Suppressor macrophage treated with lipopolysaccharide for 1 hour (primary cell): ENCODE measurements around the gene WBP2NL.
A peak's percentile ranks its signal among the peaks of the same experiment; 100 is the strongest.

Experiments
- DNase-seq, 3 donors: peaks; one replicate each; pipeline ENCODE4 v3.0.0-alpha.2; 2020 to 2022

The WBP2NL gene

DNA sequence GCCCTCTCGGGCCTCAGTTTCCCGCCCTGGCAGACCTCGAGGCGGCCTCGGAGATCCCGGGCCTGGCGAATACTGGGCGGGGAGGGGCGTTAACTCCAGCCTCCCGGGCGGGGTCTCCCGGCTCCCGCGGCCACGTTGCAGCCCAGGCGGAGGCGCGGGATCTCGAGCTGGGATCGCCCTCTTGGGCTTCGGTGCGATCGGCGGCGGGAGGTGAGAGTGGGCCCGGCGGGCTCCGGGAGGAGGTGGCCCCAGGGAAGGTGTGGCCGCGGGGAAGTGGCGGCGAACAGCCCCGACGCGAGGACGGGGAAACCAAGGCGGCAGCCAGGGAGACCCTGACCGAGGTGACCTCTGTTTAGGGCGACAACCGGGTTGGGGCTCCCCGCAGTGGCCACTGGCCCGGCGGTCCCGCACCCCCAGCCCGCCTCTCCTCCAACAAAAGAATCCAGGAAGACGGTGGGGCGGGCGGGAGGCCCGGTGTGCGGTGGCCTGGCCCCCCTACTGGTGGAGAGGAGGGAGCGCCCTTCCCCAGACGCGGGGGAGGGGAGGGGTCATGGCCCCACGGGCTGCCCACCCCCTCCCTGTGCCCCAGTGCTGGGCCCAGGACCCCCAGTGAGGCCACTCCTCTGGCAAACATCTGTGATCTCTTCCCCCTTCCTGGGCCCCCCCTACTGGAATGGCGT lies 75.7 kb downstream of the WBP2NL start, which contains the start of gene PHETA2:
PHETA2 (plus strand) TSS at position 117 of the 680 bp plus-strand sequence. CDS start 3,046 bp downstream, outside the sequence.
- DNase-seq = peak; percentile 23 to 68 (median 44)

GRCh38 chr22:42074846-42075676 lies 76.5 kb downstream of the WBP2NL start:
- no peak for DNase-seq

DNA sequence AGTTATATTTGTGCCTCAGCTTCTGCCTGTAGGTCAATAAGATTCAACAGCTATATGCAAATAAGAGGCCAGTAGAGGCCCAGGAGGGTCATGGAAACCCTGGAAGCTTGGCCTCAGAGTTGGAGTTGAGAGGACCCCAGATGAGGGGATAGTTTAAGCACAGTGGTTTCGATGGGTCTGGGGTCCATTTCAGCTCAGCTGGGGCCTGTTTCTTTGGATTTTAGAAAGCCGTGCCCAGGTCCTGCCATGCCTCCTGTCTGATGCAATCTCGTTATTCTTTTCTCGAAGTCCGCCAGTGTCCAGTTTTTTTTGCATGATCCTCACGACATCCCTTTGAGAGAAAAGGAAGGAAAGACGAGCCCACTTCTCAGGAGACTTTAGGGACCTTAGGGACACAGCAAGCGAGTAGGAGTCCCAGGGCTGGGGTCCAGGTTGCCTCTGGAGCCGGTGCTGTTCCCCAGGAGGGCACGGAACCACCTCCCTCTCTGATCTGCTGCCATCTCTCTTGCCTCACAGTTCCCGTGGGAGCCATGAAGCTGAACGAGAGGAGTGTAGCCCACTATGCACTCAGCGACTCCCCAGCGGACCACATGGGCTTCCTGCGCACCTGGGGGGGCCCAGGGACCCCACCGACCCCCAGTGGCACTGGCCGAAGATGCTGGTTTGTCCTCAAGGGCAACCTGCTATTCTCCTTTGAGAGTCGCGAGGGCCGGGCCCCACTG lies 78.3 kb downstream of the WBP2NL start:
- no peak for DNase-seq

DNA sequence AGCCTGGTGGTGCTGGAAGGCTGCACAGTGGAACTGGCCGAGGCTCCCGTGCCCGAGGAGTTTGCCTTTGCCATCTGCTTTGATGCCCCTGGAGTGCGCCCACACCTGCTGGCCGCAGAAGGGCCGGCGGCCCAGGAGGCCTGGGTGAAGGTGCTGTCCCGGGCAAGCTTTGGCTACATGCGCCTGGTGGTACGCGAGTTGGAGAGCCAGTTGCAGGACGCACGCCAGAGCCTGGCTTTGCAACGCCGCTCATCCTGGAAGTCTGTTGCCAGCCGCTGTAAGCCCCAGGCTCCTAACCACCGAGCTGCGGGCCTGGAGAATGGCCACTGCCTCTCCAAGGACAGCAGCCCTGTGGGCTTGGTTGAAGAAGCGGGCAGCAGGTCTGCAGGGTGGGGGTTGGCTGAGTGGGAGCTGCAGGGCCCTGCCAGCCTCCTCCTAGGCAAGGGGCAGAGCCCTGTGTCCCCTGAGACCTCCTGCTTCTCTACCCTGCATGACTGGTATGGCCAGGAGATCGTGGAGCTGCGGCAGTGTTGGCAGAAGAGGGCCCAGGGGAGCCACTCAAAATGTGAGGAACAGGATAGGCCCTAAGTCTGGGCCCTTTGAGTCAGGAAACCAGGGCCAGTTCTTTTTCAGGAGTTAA lies 79.0 kb downstream of the WBP2NL start:
- DNase-seq = no peak
